Placental pericyte (primary cell): ENCODE measurements around the gene ANO10. TPM values are rescaled to one million over a fixed set of nuclear protein-coding genes. Genes with fewer than 3 reads are reported as not detected.

ENCODE experiments used
- small RNA-seq: library from RNA; depleted of rRNA; stranded (forward); fragments of <200 nt; gene quantifications from one replicate; pipeline ENCODE3, GENCODE V24; 2012; ENCODE audit warnings: low replicate concordance
- total RNA-seq: library from RNA; depleted of rRNA; stranded (reverse); fragments of >200 nt; gene quantifications from 2 replicates; pipeline ENCODE4 v1.2.3, GENCODE V29; 2012

The ANO10 gene, protein sequence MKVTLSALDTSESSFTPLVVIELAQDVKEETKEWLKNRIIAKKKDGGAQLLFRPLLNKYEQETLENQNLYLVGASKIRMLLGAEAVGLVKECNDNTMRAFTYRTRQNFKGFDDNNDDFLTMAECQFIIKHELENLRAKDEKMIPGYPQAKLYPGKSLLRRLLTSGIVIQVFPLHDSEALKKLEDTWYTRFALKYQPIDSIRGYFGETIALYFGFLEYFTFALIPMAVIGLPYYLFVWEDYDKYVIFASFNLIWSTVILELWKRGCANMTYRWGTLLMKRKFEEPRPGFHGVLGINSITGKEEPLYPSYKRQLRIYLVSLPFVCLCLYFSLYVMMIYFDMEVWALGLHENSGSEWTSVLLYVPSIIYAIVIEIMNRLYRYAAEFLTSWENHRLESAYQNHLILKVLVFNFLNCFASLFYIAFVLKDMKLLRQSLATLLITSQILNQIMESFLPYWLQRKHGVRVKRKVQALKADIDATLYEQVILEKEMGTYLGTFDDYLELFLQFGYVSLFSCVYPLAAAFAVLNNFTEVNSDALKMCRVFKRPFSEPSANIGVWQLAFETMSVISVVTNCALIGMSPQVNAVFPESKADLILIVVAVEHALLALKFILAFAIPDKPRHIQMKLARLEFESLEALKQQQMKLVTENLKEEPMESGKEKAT
- total RNA-seq = 43.3 and 48.5 TPM in 2 replicates

DNA sequence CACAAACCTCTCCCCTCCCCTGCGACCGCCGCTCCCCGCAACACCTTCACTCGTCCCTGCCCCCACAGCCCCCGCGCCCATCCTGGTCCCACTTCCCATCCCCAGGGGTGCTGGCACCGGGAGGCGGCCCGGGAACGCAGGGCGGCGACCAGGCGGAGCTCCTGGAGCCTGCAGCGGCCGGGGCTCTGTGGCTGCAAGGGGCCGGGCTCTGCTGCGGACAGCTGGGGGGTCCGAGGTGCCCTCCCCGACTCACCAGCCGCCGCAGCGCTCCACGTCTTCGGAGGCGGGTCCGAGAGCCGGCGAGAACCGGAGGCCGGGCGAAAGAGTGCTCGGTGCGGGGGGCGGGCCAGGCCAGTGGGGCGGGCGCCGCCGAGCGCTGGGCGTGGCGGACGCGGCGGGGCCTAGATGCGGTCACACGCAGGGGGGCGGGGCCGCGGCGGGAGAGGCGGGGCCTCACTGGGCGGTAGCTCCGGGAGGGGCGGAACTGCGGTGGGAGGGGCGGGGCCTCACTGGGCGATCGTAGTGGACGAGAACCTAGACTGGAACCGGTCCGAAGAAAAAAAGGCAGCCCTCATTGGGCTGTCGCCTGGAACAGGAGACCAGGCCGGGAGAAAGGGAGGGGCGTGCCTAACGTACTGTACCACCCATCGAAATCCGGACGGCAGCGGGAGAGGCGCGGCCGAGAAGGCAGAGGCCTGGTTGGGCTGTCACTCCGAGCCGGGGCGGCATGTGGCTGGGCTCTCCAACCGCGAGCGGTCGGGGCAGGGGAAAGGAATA is at the start of gene ANO10:
ANO10 (minus strand) TSS at position 356 of the 777 bp plus-strand sequence. CDS start 16,159 bp downstream, outside the sequence.

Small RNA genes within 50 kb of the gene (small RNA-seq; reads per million reads assigned to genes)
- gene RF00019 = not detected

Other genes starting within 250 kb of the ANO10 start
- gene ABHD5, start 68.9 kb upstream of the ANO10 start, total RNA-seq = 15.5 and 35.2 TPM in 2 replicates